Effector memory CD8-positive, alpha-beta T cell (primary cell): Measurements from ENCODE around the gene ZNF746.

Experiments
- ATAC-seq: fragments of 150-1000 bp; cut with Tn5 transposase; replicated peaks from 2 replicates; pipeline ENCODE4 v1.10.0; 2021; ENCODE audit warnings: mild to moderate bottlenecking, moderate library complexity
- DNase-seq, 3 experiments: peaks; one replicate each; pipeline ENCODE4 v3.0.0; 2021
- H3K27ac Mint-ChIP-seq, 2 donors: one replicate each; pipeline ENCODE4 v1.8.0; 2022; ENCODE audit warnings: mild to moderate bottlenecking in 2 of 2, mixed read lengths in 2 of 2, moderate library complexity in 2 of 2
- H3K27me3 Mint-ChIP-seq, 2 donors: one replicate each; pipeline ENCODE4 v1.8.0; 2022; ENCODE audit warnings: mixed read lengths in 2 of 2
- H3K36me3 Mint-ChIP-seq: one replicate; pipeline ENCODE4 v1.8.0; 2022; ENCODE audit warnings: mild to moderate bottlenecking, moderate library complexity, mixed read lengths; ENCODE audit not compliant: insufficient read depth
- H3K4me1 Mint-ChIP-seq, 2 donors: one replicate each; pipeline ENCODE4 v1.8.0; 2022; ENCODE audit warnings: low read depth in 2 of 2, mixed read lengths in 2 of 2
- H3K4me3 Mint-ChIP-seq, 2 donors: one replicate each; pipeline ENCODE4 v1.8.0; 2022; ENCODE audit warnings: mild to moderate bottlenecking in 2 of 2, mixed read lengths in 2 of 2, moderate library complexity in 2 of 2
- H3K9me3 Mint-ChIP-seq, 2 donors: one replicate each; pipeline ENCODE4 v1.8.0; 2022; ENCODE audit warnings: mixed read lengths in 2 of 2
- total RNA-seq, 9 experiments: gene quantifications; one replicate each; lab custom pipeline; 2026; lab: John Stamatoyannopoulos, UW

The ZNF746 gene
- 37.7 to 56.9 (median 47.5) reads per million in 9 experiments for total RNA-seq

DNA sequence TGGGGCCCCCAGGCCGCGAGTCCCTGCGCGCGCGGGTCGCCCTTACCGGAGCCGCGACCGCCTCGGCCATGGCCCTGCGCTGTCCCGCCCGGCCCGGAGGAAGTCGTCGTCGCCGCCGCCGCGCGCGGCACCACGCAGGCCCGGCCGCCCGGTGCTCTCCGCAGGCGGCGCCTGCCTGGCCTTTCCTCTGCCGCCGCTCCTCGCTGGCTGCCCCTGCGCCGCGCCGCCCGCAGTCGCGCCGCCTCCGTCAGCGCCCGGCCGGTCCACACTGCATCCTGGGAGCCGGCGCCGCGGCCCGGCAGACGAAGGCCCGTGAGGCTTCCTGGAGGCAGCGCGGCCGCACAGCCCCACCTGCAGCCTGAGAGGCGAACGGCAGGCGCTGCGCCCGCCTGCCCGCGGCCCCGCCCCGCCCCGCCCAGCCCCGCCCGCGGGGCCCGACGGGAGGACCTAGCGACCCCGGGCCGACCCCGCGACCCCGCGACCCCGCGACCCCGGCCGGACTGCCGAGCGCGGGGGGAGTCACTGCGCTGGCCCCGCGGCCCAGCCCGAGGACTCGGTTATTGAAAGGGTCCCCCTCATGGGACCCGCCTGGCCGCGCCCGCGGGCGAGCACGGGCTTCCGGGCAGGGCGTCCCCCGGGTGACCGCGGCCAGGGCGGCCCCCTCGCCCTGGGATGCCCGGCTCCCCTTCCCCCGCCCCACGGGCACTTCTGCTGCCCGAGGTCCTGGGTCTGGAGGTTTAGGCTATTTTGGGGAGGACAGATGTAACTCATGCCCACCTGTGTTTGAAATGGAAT lies at the start of gene ZNF746:
Gene ZNF746, minus strand, starts transcription at position 343 of the 795 bp plus-strand sequence. Its CDS starts 273 bp downstream, at position 70.
- peak within 1 kb of the TSS; percentile 98 to 99 for H3K27ac Mint-ChIP-seq
- DNase-seq (peak; percentile 68 to 79 (median 70)), ATAC-seq (peak; percentile 90)
- peaks cover 26 to 27% of the 10 kb centered on the region in 2 donors for H3K4me1 Mint-ChIP-seq
- H3K27me3 Mint-ChIP-seq: no peaks in the 10 kb centered on the region
- H3K9me3 Mint-ChIP-seq: no peaks in the 10 kb centered on the region
- H3K36me3 Mint-ChIP-seq: peaks cover 29% of the 10 kb centered on the region
- H3K4me3 Mint-ChIP-seq: peak within 1 kb of the TSS; percentile 97 to 98

DNA sequence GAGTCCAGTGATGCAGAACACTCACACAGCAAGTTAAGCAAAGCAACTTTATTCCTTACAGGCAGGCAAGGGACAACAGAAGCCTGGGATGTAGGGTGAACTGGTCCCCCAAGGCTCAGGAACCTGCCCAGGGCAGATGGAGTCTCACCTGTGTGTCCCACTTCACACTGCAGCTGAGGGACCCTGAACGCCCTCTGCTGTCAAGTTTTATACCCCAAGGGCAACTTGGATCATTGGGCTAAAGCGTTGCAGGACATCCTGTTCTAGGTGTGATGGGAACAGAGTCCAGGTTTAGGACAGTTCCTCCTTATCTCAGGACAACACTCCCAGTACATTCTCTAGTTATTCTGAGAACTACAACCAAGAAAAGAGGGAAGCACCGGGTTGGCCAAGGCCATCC lies 49.5 kb upstream of the ZNF746 start:
- Mint-ChIP-seq H3K27me3 (no peaks in the 10 kb centered on the region), H3K9me3 (no peaks in the 10 kb centered on the region), H3K4me3 (no peak overlapping the region), H3K27ac (peak overlapping the region in 1 of 2 donors; percentile 41), H3K4me1 (no peaks in the 10 kb centered on the region), H3K36me3 (peaks cover 32% of the 10 kb centered on the region)
- DNase-seq (no peak), ATAC-seq (no peak)

DNA sequence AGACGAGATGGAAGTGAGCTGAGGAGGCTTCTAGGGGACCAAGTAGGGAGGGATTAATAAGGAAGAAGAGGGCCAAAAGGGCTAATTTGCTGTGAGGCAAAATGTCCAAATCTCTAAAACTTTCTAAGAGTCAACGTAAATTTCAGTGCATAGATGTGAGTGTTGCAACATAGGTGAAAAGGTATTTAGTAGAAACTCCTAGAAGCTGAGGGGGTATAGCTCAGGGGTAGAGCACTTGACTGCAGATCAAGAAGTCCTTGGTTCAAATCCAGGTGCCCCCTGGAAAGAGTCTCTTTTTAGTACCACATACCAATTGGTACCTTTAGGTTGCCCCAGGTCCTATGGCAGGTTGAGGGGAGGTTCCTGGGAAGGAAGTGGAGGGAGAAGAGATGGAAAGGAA lies 48.7 kb upstream of the ZNF746 start:
- Mint-ChIP-seq H3K36me3 (peaks cover 25% of the 10 kb centered on the region), H3K27me3 (no peaks in the 10 kb centered on the region), H3K4me3 (no peak overlapping the region), H3K4me1 (no peaks in the 10 kb centered on the region), H3K27ac (no peak overlapping the region), H3K9me3 (no peaks in the 10 kb centered on the region)
- DNase-seq (no peak), ATAC-seq (no peak)

DNA sequence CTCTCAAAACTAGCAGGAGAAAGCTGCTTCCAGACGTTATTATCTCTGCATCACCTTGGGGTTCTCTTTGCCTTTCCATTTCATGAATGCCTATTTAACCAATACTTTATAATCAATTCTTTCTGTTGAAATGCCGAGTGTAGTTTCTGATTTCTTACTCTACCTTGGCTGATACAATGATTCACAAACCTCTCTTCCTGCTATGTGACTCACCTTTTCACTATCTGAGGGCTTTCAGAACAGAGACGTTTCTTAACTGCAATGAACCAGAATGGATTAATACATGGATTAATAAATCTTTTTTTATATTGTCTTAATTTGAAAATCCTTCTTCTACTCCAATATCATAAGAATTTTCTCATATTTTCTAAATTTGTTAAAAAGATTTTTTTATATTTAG lies 46.4 kb upstream of the ZNF746 start:
- Mint-ChIP-seq H3K27me3 (no peaks in the 10 kb centered on the region), H3K4me3 (no peak overlapping the region), H3K27ac (no peak overlapping the region), H3K36me3 (peaks cover 7% of the 10 kb centered on the region), H3K4me1 (no peaks in the 10 kb centered on the region), H3K9me3 (no peaks in the 10 kb centered on the region)
- DNase-seq (no peak), ATAC-seq (no peak)

DNA sequence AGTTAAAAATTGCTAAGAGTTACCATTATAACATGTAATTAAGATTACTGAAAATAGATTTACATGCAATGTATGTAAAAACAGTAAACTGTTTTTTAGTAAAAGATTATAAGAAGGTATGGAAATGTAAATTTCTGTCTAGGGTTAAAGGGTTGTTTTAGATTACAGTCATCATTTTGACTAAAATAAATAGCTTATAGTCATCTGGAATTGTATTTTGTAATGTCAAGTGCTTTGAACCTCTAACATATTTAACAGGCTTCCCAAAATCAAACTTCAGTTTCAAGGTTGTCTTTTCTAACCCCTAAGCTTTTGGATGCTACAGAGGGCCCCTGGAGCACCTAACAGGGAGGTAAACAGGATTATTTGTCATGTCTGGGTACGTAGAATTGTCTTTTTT lies 35.0 kb upstream of the ZNF746 start:
- no peak overlapping the region for H3K4me3 Mint-ChIP-seq
- H3K4me1 Mint-ChIP-seq: peaks cover 0 to 4% of the 10 kb centered on the region in 2 donors
- no peaks in the 10 kb centered on the region for H3K27me3 Mint-ChIP-seq
- no peaks in the 10 kb centered on the region for H3K36me3 Mint-ChIP-seq
- ATAC-seq: no peak
- H3K27ac Mint-ChIP-seq: no peak overlapping the region
- no peak for DNase-seq
- no peaks in the 10 kb centered on the region for H3K9me3 Mint-ChIP-seq

DNA sequence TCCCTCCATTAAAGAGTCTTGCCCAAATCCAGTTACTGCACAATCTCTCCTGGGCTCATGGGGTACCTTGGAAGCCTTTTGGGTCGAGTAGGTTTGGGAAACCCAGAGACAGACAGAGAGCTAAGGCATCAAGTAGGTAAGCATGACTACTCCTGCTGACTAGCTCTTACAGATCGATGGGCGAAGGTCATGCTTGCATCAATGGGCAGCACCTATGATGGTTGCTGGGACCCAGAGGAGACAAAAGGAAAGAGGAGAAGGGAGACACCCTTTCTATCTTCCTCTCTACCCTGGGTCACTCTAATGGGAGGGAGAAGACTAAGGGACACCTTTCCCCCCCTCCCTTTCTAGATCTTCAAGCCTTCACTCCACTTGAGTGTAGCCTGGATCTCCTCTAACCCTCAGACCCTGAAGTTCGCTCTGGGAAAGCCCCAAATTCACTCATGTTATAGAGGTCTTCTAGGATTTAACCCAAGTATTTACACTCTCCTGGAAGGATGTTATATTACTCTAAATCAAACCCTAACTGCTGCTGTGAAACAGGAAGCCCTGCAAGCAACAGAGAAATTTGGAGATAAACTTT lies 31.6 kb upstream of the ZNF746 start:
- peaks cover 0 to 6% of the 10 kb centered on the region in 2 donors for H3K27me3 Mint-ChIP-seq
- DNase-seq (no peak), ATAC-seq (no peak)
- H3K36me3 Mint-ChIP-seq: no peaks in the 10 kb centered on the region
- H3K4me1 Mint-ChIP-seq: no peaks in the 10 kb centered on the region
- H3K9me3 Mint-ChIP-seq: no peaks in the 10 kb centered on the region
- H3K27ac Mint-ChIP-seq: no peak overlapping the region
- H3K4me3 Mint-ChIP-seq: no peak overlapping the region

DNA sequence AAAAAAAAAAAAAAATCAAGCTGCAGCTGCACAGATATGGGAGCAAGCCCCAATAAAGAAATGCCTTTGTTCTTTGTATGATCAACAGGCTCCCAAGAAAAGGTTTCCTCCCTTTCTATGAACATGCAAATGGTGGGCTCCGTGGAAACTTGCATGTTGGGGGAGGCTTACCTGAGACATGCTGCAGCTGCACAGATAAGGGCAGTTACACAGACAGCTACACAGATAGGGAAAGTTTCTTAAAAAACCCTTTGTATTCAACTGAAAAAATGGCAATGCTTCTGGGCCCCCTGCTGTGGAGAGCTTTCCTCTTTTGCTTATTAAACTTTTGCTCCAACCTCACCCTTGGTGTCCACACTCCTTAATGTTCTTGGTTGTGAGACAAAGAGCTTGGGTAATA lies 29.8 kb upstream of the ZNF746 start:
- no peak for ATAC-seq
- no peaks in the 10 kb centered on the region for H3K9me3 Mint-ChIP-seq
- H3K4me3 Mint-ChIP-seq: no peak overlapping the region
- H3K27ac Mint-ChIP-seq: no peak overlapping the region
- DNase-seq: no peak
- H3K4me1 Mint-ChIP-seq: no peaks in the 10 kb centered on the region
- H3K27me3 Mint-ChIP-seq: peaks cover 0 to 6% of the 10 kb centered on the region in 2 donors
- H3K36me3 Mint-ChIP-seq: no peaks in the 10 kb centered on the region

DNA sequence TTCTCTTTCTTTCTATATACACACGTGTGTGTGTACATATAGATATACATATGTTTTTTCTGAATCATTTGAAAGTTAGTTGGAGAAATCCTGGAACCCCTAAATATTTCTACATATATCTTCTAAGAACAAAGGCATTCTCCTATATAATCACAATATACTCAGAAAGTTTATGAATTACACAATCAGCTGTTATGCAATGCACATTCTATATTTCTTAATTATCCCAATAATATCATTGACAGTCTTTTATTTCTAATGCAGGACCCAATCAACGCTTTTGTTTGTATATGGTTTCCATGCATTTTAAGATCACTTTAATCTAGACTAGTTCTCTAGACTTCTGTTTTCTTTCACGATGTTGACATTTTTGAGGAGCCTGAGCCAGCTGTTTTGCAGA lies 27.7 kb upstream of the ZNF746 start:
- Mint-ChIP-seq H3K4me3 (no peak overlapping the region), H3K27ac (no peak overlapping the region), H3K27me3 (peaks cover 0 to 7% of the 10 kb centered on the region in 2 donors), H3K4me1 (no peaks in the 10 kb centered on the region), H3K36me3 (no peaks in the 10 kb centered on the region), H3K9me3 (no peaks in the 10 kb centered on the region)
- ATAC-seq (no peak), DNase-seq (no peak)

DNA sequence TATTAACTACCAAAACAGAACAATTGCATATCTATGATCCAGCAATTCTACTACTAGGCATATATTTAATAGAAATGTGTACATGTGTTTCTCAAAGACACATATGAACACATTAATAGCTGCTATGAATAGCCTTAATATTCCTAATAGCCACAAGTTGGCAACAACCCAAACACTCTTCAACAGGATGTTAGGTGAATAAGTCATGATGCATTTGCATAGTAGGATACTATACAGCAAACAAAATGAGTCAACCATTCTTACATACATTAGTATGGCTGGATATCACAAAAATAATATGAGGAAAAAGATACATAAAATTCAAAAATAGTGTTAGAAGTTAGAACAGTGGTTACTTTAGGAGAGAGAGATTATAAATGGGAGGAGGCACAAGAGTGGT lies 26.8 kb upstream of the ZNF746 start:
- Mint-ChIP-seq H3K36me3 (no peaks in the 10 kb centered on the region), H3K4me1 (no peaks in the 10 kb centered on the region), H3K27ac (no peak overlapping the region), H3K27me3 (peaks cover 0 to 16% of the 10 kb centered on the region in 2 donors), H3K4me3 (no peak overlapping the region), H3K9me3 (no peaks in the 10 kb centered on the region)
- ATAC-seq: no peak
- no peak for DNase-seq

DNA sequence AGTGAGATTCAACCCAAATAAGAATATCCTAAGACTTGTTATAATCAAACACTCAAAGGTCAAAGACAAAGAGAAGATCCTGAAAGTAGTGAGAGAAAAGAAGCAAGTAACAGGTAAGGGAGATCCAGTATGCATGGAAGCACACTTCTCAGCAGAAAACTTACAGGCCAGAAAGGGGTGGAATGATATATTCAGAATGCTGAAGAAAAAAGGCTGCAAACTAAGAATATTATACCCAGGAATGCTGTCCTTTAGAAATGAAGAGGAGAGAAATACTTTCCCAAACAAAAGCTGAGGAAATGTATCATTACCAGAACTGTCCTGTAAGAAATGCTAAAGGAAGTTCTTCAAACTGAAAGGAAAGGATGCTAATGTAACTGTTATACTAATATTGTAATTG lies 12.6 kb upstream of the ZNF746 start:
- peaks cover 10 to 24% of the 10 kb centered on the region in 2 donors for H3K9me3 Mint-ChIP-seq
- no peaks in the 10 kb centered on the region for H3K27me3 Mint-ChIP-seq
- H3K4me3 Mint-ChIP-seq: no peak overlapping the region
- H3K27ac Mint-ChIP-seq: no peak overlapping the region
- H3K36me3 Mint-ChIP-seq: no peaks in the 10 kb centered on the region
- no peaks in the 10 kb centered on the region for H3K4me1 Mint-ChIP-seq
- DNase-seq (no peak), ATAC-seq (no peak)

DNA sequence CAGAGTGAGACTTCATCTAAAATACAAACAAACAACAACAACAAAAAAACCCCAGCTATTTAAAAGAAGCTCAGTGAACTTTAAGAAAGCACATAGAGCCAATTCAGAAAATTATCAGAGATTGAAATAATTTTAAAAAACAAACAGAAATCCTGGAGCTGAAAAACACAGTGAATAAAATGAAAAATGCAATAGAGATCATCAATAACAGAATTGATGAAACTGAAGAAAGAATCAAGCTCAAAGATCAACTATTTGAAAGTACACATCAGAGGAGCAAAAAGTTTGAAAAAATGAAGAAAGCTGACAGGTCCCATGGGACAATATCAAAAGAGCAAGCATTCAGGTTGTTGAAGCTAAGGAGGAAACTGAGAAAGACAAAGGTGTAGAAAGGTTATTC lies 12.2 kb upstream of the ZNF746 start:
- ATAC-seq (no peak), DNase-seq (no peak)
- peaks cover 8 to 20% of the 10 kb centered on the region in 2 donors for H3K9me3 Mint-ChIP-seq
- no peak overlapping the region for H3K27ac Mint-ChIP-seq
- no peaks in the 10 kb centered on the region for H3K4me1 Mint-ChIP-seq
- H3K27me3 Mint-ChIP-seq: no peaks in the 10 kb centered on the region
- H3K4me3 Mint-ChIP-seq: no peak overlapping the region
- no peaks in the 10 kb centered on the region for H3K36me3 Mint-ChIP-seq

DNA sequence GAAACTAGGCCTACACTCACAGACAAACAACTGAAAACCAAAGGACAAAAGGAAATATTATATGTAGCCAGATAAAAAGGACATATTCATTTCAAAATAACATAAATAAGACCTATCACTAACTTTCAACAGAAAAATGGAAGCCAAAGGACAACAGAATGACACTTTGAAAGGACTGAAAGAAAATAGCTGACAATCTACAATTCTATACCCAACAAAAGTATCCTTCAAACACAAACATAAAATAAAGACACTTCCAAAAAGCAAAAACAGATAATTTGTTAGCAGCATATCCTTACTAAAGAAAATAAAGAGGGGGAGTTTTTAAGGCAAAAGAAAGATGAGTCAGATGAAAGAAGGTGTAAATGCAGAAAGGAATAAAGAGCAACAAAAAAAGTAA lies 7.9 kb upstream of the ZNF746 start:
- Mint-ChIP-seq H3K27me3 (peaks cover 0 to 10% of the 10 kb centered on the region in 2 donors), H3K36me3 (no peaks in the 10 kb centered on the region), H3K9me3 (peaks cover 7 to 8% of the 10 kb centered on the region in 2 donors), H3K27ac (no peak overlapping the region), H3K4me3 (no peak overlapping the region), H3K4me1 (peaks cover under 1% of the 10 kb centered on the region in 2 donors)
- DNase-seq (no peak), ATAC-seq (no peak)

DNA sequence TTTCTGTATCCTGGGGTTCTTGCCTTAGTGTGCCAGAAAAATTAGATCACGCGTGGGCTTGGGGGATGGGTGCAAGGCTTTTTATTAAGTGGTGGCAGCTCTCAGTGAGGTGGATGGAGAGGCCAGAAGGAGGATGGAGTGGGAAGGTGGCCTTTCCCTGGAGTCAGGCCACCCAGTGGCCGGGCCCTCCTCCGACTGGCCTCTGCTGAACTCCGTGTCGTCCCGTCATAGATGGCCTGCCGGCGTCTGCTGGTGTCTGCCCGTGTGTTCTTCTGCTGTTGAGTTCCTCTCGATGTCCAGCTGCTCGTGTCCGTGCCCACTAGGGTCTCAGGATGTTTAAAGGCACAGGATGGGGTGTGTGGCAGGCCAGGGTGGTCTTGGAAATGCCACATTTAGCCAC lies 4.0 kb upstream of the ZNF746 start:
- Mint-ChIP-seq H3K4me3 (no peak overlapping the region), H3K4me1 (peaks cover 10 to 11% of the 10 kb centered on the region in 2 donors), H3K27ac (no peak overlapping the region), H3K9me3 (peaks cover 0 to 2% of the 10 kb centered on the region in 2 donors), H3K27me3 (peaks cover 0 to 10% of the 10 kb centered on the region in 2 donors), H3K36me3 (peaks cover 4% of the 10 kb centered on the region)
- DNase-seq (no peak), ATAC-seq (no peak)

DNA sequence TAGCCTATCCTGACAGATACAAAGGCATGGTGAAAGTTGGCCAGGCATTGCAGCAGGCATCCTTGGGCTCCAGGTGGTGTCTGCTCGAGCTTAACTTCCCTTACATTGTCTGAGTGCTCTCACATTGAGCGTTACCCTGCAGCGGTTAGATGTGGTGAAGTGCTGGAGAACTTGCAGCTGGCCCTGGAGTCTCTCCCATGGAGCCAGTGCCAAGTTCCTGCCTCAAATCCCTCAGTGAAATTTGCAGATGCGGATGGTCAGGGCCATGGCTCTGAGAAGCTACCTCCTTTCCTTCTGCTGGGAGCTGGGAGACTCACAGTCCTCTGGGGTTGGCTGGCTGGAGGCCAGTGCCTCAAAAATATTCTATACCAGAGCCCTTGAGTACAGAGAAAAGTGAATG lies 3.3 kb upstream of the ZNF746 start:
- H3K4me3 Mint-ChIP-seq: no peak overlapping the region
- peaks cover 0 to 10% of the 10 kb centered on the region in 2 donors for H3K27me3 Mint-ChIP-seq
- DNase-seq (no peak), ATAC-seq (no peak)
- peaks cover 10% of the 10 kb centered on the region for H3K36me3 Mint-ChIP-seq
- peaks cover 16 to 18% of the 10 kb centered on the region in 2 donors for H3K4me1 Mint-ChIP-seq
- peaks cover 0 to 2% of the 10 kb centered on the region in 2 donors for H3K9me3 Mint-ChIP-seq
- H3K27ac Mint-ChIP-seq: peak overlapping the region in 1 of 2 donors; percentile 73
